ENCODE data around the gene SGCG.

SGCG gene

GRCh38 chr13:23146811-23147625 is 33.8 kb upstream of the SGCG start:
- no peak overlapping the region for H3K4me3 ChIP-seq (ENCODE audit: low read depth, low read length)
- no peak for TF ChIP-seq CTCF (IDR thresholded peaks at IDR 0.05; ENCODE audit: low read depth, low read length)
- DNase-seq (ENCODE audit: low read depth, low spot score): no peak
- in situ Hi-C loops (cut with HindIII; ENCODE audit: low sequenced_read_pairs): no loop called here

GRCh38 chr13:23147827-23148226 is 33.0 kb upstream of the SGCG start:
- no peak for DNase-seq (ENCODE audit: low read depth, low spot score)
- no peak for TF ChIP-seq CTCF (IDR thresholded peaks at IDR 0.05; ENCODE audit: low read depth, low read length)
- H3K4me3 ChIP-seq (ENCODE audit: low read depth, low read length): no peak overlapping the region
- in situ Hi-C loops (cut with HindIII; ENCODE audit: low sequenced_read_pairs): no loop called here

GRCh38 chr13:23157781-23158180 is 23.0 kb upstream of the SGCG start:
- in situ Hi-C loops (cut with HindIII; ENCODE audit: low sequenced_read_pairs): no loop called here
- no peak for TF ChIP-seq CTCF (IDR thresholded peaks at IDR 0.05; ENCODE audit: low read depth, low read length)
- H3K4me3 ChIP-seq (ENCODE audit: low read depth, low read length): no peak overlapping the region
- DNase-seq (ENCODE audit: low read depth, low spot score): no peak

- no peak for DNase-seq (ENCODE audit: low read depth, low spot score)
- in situ Hi-C loops (cut with HindIII; ENCODE audit: low sequenced_read_pairs): no loop called here
- H3K4me3 ChIP-seq (ENCODE audit: low read depth, low read length): no peak overlapping the region
- TF ChIP-seq CTCF (IDR thresholded peaks at IDR 0.05; ENCODE audit: low read depth, low read length): peak; percentile 65
Observed at GRCh38 chr13:23159205-23159759, 21.5 kb upstream of the SGCG start.

- TF ChIP-seq CTCF (IDR thresholded peaks at IDR 0.05; ENCODE audit: low read depth, low read length): no peak
- no peak for DNase-seq (ENCODE audit: low read depth, low spot score)
- in situ Hi-C loops (cut with HindIII; ENCODE audit: low sequenced_read_pairs): no loop called here
- H3K4me3 ChIP-seq (ENCODE audit: low read depth, low read length): no peak overlapping the region
Observed at GRCh38 chr13:23159760-23160637, 20.8 kb upstream of the SGCG start.

GRCh38 chr13:23160638-23161480 is 19.9 kb upstream of the SGCG start:
- H3K4me3 ChIP-seq (ENCODE audit: low read depth, low read length): no peak overlapping the region
- no peak for DNase-seq (ENCODE audit: low read depth, low spot score)
- in situ Hi-C loops (cut with HindIII; ENCODE audit: low sequenced_read_pairs): no loop called here
- no peak for TF ChIP-seq CTCF (IDR thresholded peaks at IDR 0.05; ENCODE audit: low read depth, low read length)

Measured in astrocyte of the spinal cord (primary cell).